ENCODE measurements around the gene MTRFR.
"Not testable (repeated sequence)": the region's sequence is repeated elsewhere in the genome, so short reads cannot be mapped to it uniquely, and the experiment has no call there.

DNA sequence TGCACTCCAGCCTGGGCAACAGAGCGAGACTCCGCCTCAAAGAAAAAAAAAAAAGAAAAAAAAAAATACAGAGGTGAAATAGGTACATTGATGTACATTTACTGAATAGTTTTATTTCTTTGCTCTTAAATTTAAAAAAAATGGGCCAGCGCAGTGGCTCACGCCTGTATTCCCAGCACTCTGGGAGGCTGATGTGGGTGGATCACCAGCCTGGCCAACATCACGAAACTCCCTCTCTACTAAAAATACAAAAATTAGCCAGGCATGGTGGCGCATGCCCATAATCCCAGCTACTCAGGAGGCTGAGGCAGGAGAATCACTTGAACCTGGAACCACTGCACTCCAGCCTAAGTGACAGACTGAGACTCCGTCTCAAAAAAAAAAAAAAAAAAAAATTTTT, 25.4 kb upstream of the MTRFR start:
- not testable (repeated sequence) for TF ChIP-seq RAD21 (IDR thresholded peaks at IDR 0.05; ENCODE audit: low read length); POLR2AphosphoS5 (IDR thresholded peaks at IDR 0.05; ENCODE audit: low read depth, low read length); MAX (IDR thresholded peaks at IDR 0.05; ENCODE audit: low read depth); MXI1 (IDR thresholded peaks at IDR 0.05; ENCODE audit: low read depth, low read length); CTCF (IDR thresholded peaks at IDR 0.05); SMC3 (IDR thresholded peaks at IDR 0.05; ENCODE audit: low read depth, low read length); YY1 (IDR thresholded peaks at IDR 0.05; ENCODE audit: low read depth); EP300 (IDR thresholded peaks at IDR 0.05; ENCODE audit: borderline replicate concordance in 1 of 2, low read depth in 1 of 2, low read length in 1 of 2); TAF1 (IDR thresholded peaks at IDR 0.05; ENCODE audit: borderline replicate concordance, low read depth, low read length); JUND (IDR thresholded peaks at IDR 0.05)
- TF ChIP-seq, protein P1, sequence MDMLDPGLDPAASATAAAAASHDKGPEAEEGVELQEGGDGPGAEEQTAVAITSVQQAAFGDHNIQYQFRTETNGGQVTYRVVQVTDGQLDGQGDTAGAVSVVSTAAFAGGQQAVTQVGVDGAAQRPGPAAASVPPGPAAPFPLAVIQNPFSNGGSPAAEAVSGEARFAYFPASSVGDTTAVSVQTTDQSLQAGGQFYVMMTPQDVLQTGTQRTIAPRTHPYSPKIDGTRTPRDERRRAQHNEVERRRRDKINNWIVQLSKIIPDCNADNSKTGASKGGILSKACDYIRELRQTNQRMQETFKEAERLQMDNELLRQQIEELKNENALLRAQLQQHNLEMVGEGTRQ (IDR thresholded peaks at IDR 0.05; ENCODE audit: borderline replicate concordance, low read depth, low read length): not testable (repeated sequence)
- TF ChIP-seq, protein P2, sequence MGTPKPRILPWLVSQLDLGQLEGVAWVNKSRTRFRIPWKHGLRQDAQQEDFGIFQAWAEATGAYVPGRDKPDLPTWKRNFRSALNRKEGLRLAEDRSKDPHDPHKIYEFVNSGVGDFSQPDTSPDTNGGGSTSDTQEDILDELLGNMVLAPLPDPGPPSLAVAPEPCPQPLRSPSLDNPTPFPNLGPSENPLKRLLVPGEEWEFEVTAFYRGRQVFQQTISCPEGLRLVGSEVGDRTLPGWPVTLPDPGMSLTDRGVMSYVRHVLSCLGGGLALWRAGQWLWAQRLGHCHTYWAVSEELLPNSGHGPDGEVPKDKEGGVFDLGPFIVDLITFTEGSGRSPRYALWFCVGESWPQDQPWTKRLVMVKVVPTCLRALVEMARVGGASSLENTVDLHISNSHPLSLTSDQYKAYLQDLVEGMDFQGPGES (IDR thresholded peaks at IDR 0.05; ENCODE audit: low read depth, low read length): not testable (repeated sequence)
